Smooth muscle cell (in vitro differentiated cells): ENCODE results near the gene UQCC2. TPM values are rescaled to one million over a fixed set of nuclear protein-coding genes. Genes with fewer than 3 reads are reported as not detected.

ENCODE experiments used
- DNase-seq: peaks from one replicate; lab custom pipeline; 2025; ENCODE audit not compliant: unreplicated experiment; lab: John Stamatoyannopoulos, UW
- H2AFZ ChIP-seq: fragments of 200-600 bp; sonication (generic); 2 replicates; pipeline ENCODE4 v1.6.0; 2016; ENCODE audit warnings: antibody characterized with exemption, low read depth, mild to moderate bottlenecking
- H3F3A ChIP-seq: fragments of 200-600 bp; sonication (generic); 2 replicates; pipeline ENCODE4 v1.6.0; 2017; ENCODE audit warnings: antibody characterized with exemption, low read depth
- H3K27ac ChIP-seq: fragments of 200-600 bp; sonication (generic); 2 replicates; pipeline ENCODE4 v1.5.1; 2016; ENCODE audit warnings: low read depth, mild to moderate bottlenecking
- H3K27me3 ChIP-seq: fragments of 200-600 bp; sonication (generic); 2 replicates; pipeline ENCODE4 v1.6.1; 2016; ENCODE audit warnings: low read depth, mild to moderate bottlenecking
- H3K36me3 ChIP-seq: fragments of 200-600 bp; sonication (generic); 2 replicates; pipeline ENCODE4 v1.5.1; 2016; ENCODE audit warnings: low read depth
- H3K4me1 ChIP-seq: fragments of 200-600 bp; sonication (generic); 2 replicates; pipeline ENCODE4 v1.5.1; 2016; ENCODE audit warnings: low read depth
- H3K4me2 ChIP-seq: fragments of 200-600 bp; sonication (generic); 2 replicates; pipeline ENCODE4 v1.6.0; 2016; ENCODE audit warnings: mild to moderate bottlenecking
- H3K4me3 ChIP-seq: fragments of 200-600 bp; sonication (generic); 2 replicates; pipeline ENCODE4 v1.5.1; 2016; ENCODE audit warnings: mild to moderate bottlenecking
- H3K79me2 ChIP-seq: fragments of 200-600 bp; sonication (generic); 2 replicates; pipeline ENCODE4 v1.6.0; 2016; ENCODE audit warnings: low read depth, mild to moderate bottlenecking
- H3K9ac ChIP-seq: fragments of 200-600 bp; sonication (generic); 2 replicates; pipeline ENCODE4 v1.6.0; 2016; ENCODE audit warnings: low read depth
- H3K9me3 ChIP-seq: fragments of 200-600 bp; sonication (generic); replicated peaks from 2 replicates; pipeline ENCODE4 v1.5.1; 2016; ENCODE audit warnings: low read depth
- H4K20me1 ChIP-seq: fragments of 200-600 bp; sonication (generic); 2 replicates; pipeline ENCODE4 v1.6.0; 2016; ENCODE audit warnings: low read depth
- WGBS: methylation state at CpG from one replicate; pipeline ENCODE4 v1.1.7; 2016; ENCODE audit warnings: low lambda C conversion rate; 5-methylcytosine and 5-hydroxymethylcytosine counted together
- polyA plus RNA-seq: library from polyadenylated mRNA; unstranded; fragments of >200 nt; fragmentation: Nextera tagmentation; extraction: Ambion mirVana; gene quantifications from 2 replicates; pipeline ENCODE4 v1.2.1, GENCODE V29; 2016
- total RNA-seq: library from RNA; depleted of rRNA; stranded (reverse); fragments of >200 nt; gene quantifications from 2 replicates; pipeline ENCODE4 v1.2.3, GENCODE V29; 2014
- TF ChIP-seq, protein P1 (sequence below): fragments of 200-600 bp; sonication (generic); IDR thresholded peaks from 2 replicates; pipeline ENCODE4 v1.5.1; 2017; ENCODE audit warnings: borderline replicate concordance, mild to moderate bottlenecking, antibody characterized with exemption; ENCODE audit not compliant: insufficient read depth, poor library complexity, severe bottlenecking

Gene UQCC2
- total and polyA plus RNA-seq, 2 experiments from 2014 or later = 67.3 to 208 TPM

GRCh38 chr6:33663028-33663427 lies 48.5 kb downstream of the UQCC2 start:
- Histone ChIP-seq H4K20me1 (no peaks in the 10 kb centered on the region), H3K9me3 (no peaks in the 10 kb centered on the region), H2AFZ (no peak overlapping the region), H3K4me2 (no peak overlapping the region), H3K36me3 (no peaks in the 10 kb centered on the region), H3K79me2 (no peaks in the 10 kb centered on the region), H3K27ac (no peak overlapping the region), H3K9ac (no peak overlapping the region), H3K4me1 (no peaks in the 10 kb centered on the region), H3K4me3 (no peak overlapping the region), H3K27me3 (no peaks in the 10 kb centered on the region), H3F3A (no peaks in the 10 kb centered on the region)
- 94% methylated on average over 5 of the region's 5 CpGs for WGBS
- TF ChIP-seq, protein P1, sequence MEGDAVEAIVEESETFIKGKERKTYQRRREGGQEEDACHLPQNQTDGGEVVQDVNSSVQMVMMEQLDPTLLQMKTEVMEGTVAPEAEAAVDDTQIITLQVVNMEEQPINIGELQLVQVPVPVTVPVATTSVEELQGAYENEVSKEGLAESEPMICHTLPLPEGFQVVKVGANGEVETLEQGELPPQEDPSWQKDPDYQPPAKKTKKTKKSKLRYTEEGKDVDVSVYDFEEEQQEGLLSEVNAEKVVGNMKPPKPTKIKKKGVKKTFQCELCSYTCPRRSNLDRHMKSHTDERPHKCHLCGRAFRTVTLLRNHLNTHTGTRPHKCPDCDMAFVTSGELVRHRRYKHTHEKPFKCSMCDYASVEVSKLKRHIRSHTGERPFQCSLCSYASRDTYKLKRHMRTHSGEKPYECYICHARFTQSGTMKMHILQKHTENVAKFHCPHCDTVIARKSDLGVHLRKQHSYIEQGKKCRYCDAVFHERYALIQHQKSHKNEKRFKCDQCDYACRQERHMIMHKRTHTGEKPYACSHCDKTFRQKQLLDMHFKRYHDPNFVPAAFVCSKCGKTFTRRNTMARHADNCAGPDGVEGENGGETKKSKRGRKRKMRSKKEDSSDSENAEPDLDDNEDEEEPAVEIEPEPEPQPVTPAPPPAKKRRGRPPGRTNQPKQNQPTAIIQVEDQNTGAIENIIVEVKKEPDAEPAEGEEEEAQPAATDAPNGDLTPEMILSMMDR = no peak
- DNase-seq = no peak

GRCh38 chr6:33662318-33662717 lies 49.2 kb downstream of the UQCC2 start:
- Histone ChIP-seq H3K4me1 (no peaks in the 10 kb centered on the region), H3K9me3 (no peaks in the 10 kb centered on the region), H4K20me1 (no peaks in the 10 kb centered on the region), H3K27me3 (no peaks in the 10 kb centered on the region), H3K36me3 (no peaks in the 10 kb centered on the region), H3K4me2 (no peak overlapping the region), H2AFZ (no peak overlapping the region), H3F3A (no peaks in the 10 kb centered on the region), H3K27ac (no peak overlapping the region), H3K9ac (no peak overlapping the region), H3K4me3 (no peak overlapping the region), H3K79me2 (no peaks in the 10 kb centered on the region)
- no peak for DNase-seq
- 79% methylated on average over 11 of the region's 11 CpGs for WGBS
- TF ChIP-seq, protein P1 = no peak

- WGBS = 93% methylated on average over 10 of the region's 10 CpGs
- Histone ChIP-seq H2AFZ (no peak overlapping the region), H4K20me1 (no peaks in the 10 kb centered on the region), H3K4me2 (no peak overlapping the region), H3K4me1 (no peaks in the 10 kb centered on the region), H3K4me3 (no peak overlapping the region), H3K36me3 (no peaks in the 10 kb centered on the region), H3K9me3 (no peaks in the 10 kb centered on the region), H3K79me2 (no peaks in the 10 kb centered on the region), H3K9ac (no peak overlapping the region), H3F3A (no peaks in the 10 kb centered on the region), H3K27me3 (no peaks in the 10 kb centered on the region), H3K27ac (no peak overlapping the region)
- DNase-seq = no peak
- TF ChIP-seq, protein P1 = no peak
These were observed 50.2 kb downstream of the UQCC2 start for GRCh38 chr6:33661106-33661838.

- Histone ChIP-seq H3K27me3 (no peaks in the 10 kb centered on the region), H3K4me2 (no peak overlapping the region), H3K4me1 (no peaks in the 10 kb centered on the region), H3K36me3 (no peaks in the 10 kb centered on the region), H3F3A (no peaks in the 10 kb centered on the region), H3K9me3 (no peaks in the 10 kb centered on the region), H3K4me3 (no peak overlapping the region), H3K27ac (no peak overlapping the region), H3K9ac (no peak overlapping the region), H3K79me2 (no peaks in the 10 kb centered on the region), H4K20me1 (no peaks in the 10 kb centered on the region), H2AFZ (no peak overlapping the region)
- DNase-seq = no peak
- TF ChIP-seq, protein P1 = no peak
- WGBS = 92% methylated on average over 6 of the region's 6 CpGs
These were observed 51.5 kb downstream of the UQCC2 start for GRCh38 chr6:33659986-33660385.
